Tibial nerve (tissue), 4 donors: ENCODE data around the gene DNAJC15. TPM values are rescaled to one million over a fixed set of nuclear protein-coding genes. Genes with fewer than 3 reads are reported as not detected.

ENCODE experiments used
- DNase-seq, 2 donors: peaks; one replicate each; pipeline ENCODE4 v3.0.0-alpha.2; 2019; ENCODE audit warnings: low spot score in 2 of 2
- H3K27ac ChIP-seq, 4 donors: fragments of 200-600 bp; sonication (generic) in 3 of 4; one replicate each; pipeline ENCODE4 v1.5.1; 2017 to 2019; ENCODE audit warnings: mild to moderate bottlenecking in 1 of 4
- H3K27me3 ChIP-seq, 2 donors: fragments of 200-600 bp; sonication (generic) in 1 of 2; one replicate each; pipeline versions ENCODE4 v1.5.1 to v1.6.0; 2017 to 2019
- H3K36me3 ChIP-seq, 3 donors: fragments of 200-600 bp; sonication (generic); one replicate each; pipeline ENCODE4 v1.5.1; 2018 to 2019
- H3K4me1 ChIP-seq, 4 donors: fragments of 200-600 bp; sonication (generic) in 3 of 4; one replicate each; pipeline ENCODE4 v1.5.1; 2017 to 2019
- H3K4me3 ChIP-seq, 4 donors: fragments of 200-600 bp; sonication (generic) in 3 of 4; one replicate each; pipeline ENCODE4 v1.5.1; 2017 to 2019; ENCODE audit warnings: mild to moderate bottlenecking in 1 of 4, moderate library complexity in 1 of 4
- H3K9me3 ChIP-seq, 4 donors: fragments of 200-600 bp; sonication (generic) in 3 of 4; one replicate each; pipeline ENCODE4 v1.5.1; 2017 to 2019
- EP300 ChIP-seq, 2 donors: sonication (generic); formaldehyde crosslinking; IDR thresholded peaks; one replicate each; pipeline ENCODE4 v1.6.1; 2017; ENCODE audit warnings: antibody characterized with exemption in 2 of 2, mild to moderate bottlenecking in 1 of 2
- POLR2A ChIP-seq, 2 donors: fragments of 450-650 bp; IDR thresholded peaks; one replicate each; pipeline ENCODE4 v1.6.1; 2017; ENCODE audit warnings: antibody characterized with exemption in 2 of 2, mild to moderate bottlenecking in 2 of 2, moderate library complexity in 2 of 2
- WGBS, 2 donors: methylation state at CpG; one replicate each; pipeline ENCODE4 v1.1.5; 2018; 5-methylcytosine and 5-hydroxymethylcytosine counted together
- total RNA-seq, 4 donors: library from RNA; depleted of rRNA; stranded (reverse); fragments of >200 nt; gene quantifications; one replicate each; pipeline ENCODE4 v1.1.0, GENCODE V29; 2016
- TF ChIP-seq, protein P1 (sequence below), 5 experiments: fragments of 200-600 bp in 3 of 5; fragments of 450-650 bp in 2 of 5; sonication (generic) in 3 of 5; IDR thresholded peaks; one replicate each; pipeline ENCODE4 v1.5.1; 2016 to 2019; ENCODE audit warnings: antibody characterized with exemption in 5 of 5, mild to moderate bottlenecking in 3 of 5, moderate library complexity in 2 of 5

The DNAJC15 gene
- total RNA-seq, 4 donors from 2014 or later: 3.7 to 9.2 (median 5.7) TPM

- H3K4me3 ChIP-seq: no peak overlapping the region
- H3K27ac ChIP-seq: no peak overlapping the region
- no peaks in the 10 kb centered on the region for H3K36me3 ChIP-seq
- TF ChIP-seq POLR2A (IDR thresholded peaks at IDR 0.05): no peak
- no peak for TF ChIP-seq EP300 (IDR thresholded peaks at IDR 0.05)
- TF ChIP-seq, protein P1, sequence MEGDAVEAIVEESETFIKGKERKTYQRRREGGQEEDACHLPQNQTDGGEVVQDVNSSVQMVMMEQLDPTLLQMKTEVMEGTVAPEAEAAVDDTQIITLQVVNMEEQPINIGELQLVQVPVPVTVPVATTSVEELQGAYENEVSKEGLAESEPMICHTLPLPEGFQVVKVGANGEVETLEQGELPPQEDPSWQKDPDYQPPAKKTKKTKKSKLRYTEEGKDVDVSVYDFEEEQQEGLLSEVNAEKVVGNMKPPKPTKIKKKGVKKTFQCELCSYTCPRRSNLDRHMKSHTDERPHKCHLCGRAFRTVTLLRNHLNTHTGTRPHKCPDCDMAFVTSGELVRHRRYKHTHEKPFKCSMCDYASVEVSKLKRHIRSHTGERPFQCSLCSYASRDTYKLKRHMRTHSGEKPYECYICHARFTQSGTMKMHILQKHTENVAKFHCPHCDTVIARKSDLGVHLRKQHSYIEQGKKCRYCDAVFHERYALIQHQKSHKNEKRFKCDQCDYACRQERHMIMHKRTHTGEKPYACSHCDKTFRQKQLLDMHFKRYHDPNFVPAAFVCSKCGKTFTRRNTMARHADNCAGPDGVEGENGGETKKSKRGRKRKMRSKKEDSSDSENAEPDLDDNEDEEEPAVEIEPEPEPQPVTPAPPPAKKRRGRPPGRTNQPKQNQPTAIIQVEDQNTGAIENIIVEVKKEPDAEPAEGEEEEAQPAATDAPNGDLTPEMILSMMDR (IDR thresholded peaks at IDR 0.05): no peak
- 27 to 41% methylated on average over 2 of the region's 2 CpGs for WGBS, 2 donors
- peaks cover 0 to 6% (median 0%) of the 10 kb centered on the region in 4 donors for H3K9me3 ChIP-seq
- no peak for DNase-seq
- no peaks in the 10 kb centered on the region for H3K27me3 ChIP-seq
- no peaks in the 10 kb centered on the region for H3K4me1 ChIP-seq
These were observed 134.4 kb downstream of the DNAJC15 start for GRCh38 chr13:43157796-43158195.

DNA sequence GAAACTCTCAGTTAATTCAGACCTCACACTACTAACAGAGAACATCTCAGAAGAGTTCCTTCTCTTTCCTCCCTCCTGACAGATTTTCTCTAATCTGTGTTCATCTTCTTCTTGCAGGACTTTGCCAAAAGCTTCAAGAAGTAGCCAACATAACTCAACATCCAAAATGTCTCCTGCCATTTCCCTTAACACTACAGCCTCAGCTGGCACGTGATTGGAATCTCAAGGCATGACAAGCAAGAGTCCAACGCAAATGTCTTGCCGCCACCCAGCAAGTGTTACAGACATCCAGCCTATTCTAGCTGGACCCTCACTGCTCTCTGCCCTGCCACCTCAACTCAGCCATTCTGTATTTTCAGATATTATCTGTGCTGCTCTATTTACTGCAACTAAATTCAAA lies 135.1 kb downstream of the DNAJC15 start:
- Histone ChIP-seq H3K4me3 (no peak overlapping the region), H3K9me3 (peaks cover 0 to 6% (median 0%) of the 10 kb centered on the region in 4 donors), H3K27ac (no peak overlapping the region), H3K27me3 (no peaks in the 10 kb centered on the region), H3K36me3 (no peaks in the 10 kb centered on the region), H3K4me1 (no peaks in the 10 kb centered on the region)
- no peak for DNase-seq
- TF ChIP-seq, protein P1 (IDR thresholded peaks at IDR 0.05): no peak
- TF ChIP-seq EP300 (IDR thresholded peaks at IDR 0.05) (no peak), POLR2A (IDR thresholded peaks at IDR 0.05) (no peak)
- WGBS, 2 donors: 83 to 86% methylated on average over 3 of the region's 3 CpGs

- TF ChIP-seq POLR2A (IDR thresholded peaks at IDR 0.05) (no peak), EP300 (IDR thresholded peaks at IDR 0.05) (no peak)
- TF ChIP-seq, protein P1 (IDR thresholded peaks at IDR 0.05): no peak
- WGBS, 2 donors: 14 to 22% methylated on average over 3 of the region's 3 CpGs
These were observed 135.7 kb downstream of the DNAJC15 start for GRCh38 chr13:43159026-43159461.

More at GRCh38 chr13:43159026-43159461, 135.7 kb downstream of the DNAJC15 start:
- H3K9me3 ChIP-seq: peaks cover 0 to 6% (median 0%) of the 10 kb centered on the region in 4 donors
- H3K27ac ChIP-seq: no peak overlapping the region
- H3K36me3 ChIP-seq: no peaks in the 10 kb centered on the region
- no peaks in the 10 kb centered on the region for H3K27me3 ChIP-seq
- H3K4me3 ChIP-seq: no peak overlapping the region
- DNase-seq: no peak
- H3K4me1 ChIP-seq: no peaks in the 10 kb centered on the region

Other genes starting within 250 kb of the DNAJC15 start
- not detected for gene FAM216B, start 242.0 kb upstream of the DNAJC15 start, total RNA-seq
- 10 to 100 TPM in 1 of 4 donors, 1 to 10 TPM in 3; 1.4 to 16.8 (median 3.3) TPM for gene EPSTI1, start 31.3 kb upstream of the DNAJC15 start, total RNA-seq